Endothelial cell of umbilical vein (primary cell): ENCODE results near the gene CDYL. TPM values are rescaled to one million over a fixed set of nuclear protein-coding genes. Genes with fewer than 3 reads are reported as not detected.
"Not testable (repeated sequence)": the region's sequence is repeated elsewhere in the genome, so short reads cannot be mapped to it uniquely, and the experiment has no call there.

Source experiments
- BruUV-seq: library from RNA; stranded (reverse); fragments of 400-500 nt; replicated peaks from 2 replicates; lab custom pipeline; 2021; lab: Mats Ljungman, UMichigan
- CTCF ChIA-PET: fragments of 300-600, 350-600 bp; sonication (Branson Sonifier 250); formaldehyde crosslinking; loops from one replicate; lab custom pipeline; 2021; ENCODE audit warnings: antibody characterized with exemption, inconsistent platforms; lab: Charles Lee
- POLR2A ChIA-PET: fragments of 300-600, 350-600 bp; sonication (Branson Sonifier 250); formaldehyde crosslinking; loops from one replicate; lab custom pipeline; 2021; ENCODE audit warnings: antibody characterized with exemption, inconsistent platforms; lab: Charles Lee
- DNase-seq: peaks from one replicate; pipeline ENCODE4 v3.0.0-alpha.2; 2011; ENCODE audit warnings: low read depth, low spot score
- FAIRE-seq: peaks from 2 replicates; lab custom pipeline; 2011; peaks lifted over from hg19 to GRCh38; lab: Jason Lieb, UNC
- H2AFZ ChIP-seq: 2 replicates; pipeline ENCODE4 v1.6.0; 2012; ENCODE audit warnings: low read depth, low read length, control low read depth, inconsistent platforms
- H3K27ac ChIP-seq: 2 replicates; pipeline ENCODE4 v1.5.1; 2011; ENCODE audit warnings: low read depth, mild to moderate bottlenecking, control low read depth, low read length, moderate library complexity; ENCODE audit not compliant: insufficient read depth
- H3K27me3 ChIP-seq, 2 experiments: 2 replicates each; pipeline versions ENCODE4 v1.6.0 to v1.6.1; 2011; ENCODE audit warnings: low read length in 2 of 2, mixed read lengths in 1 of 2; ENCODE audit not compliant: control insufficient read depth in 2 of 2, insufficient read depth in 2 of 2
- H3K36me3 ChIP-seq, 2 experiments: 2 replicates in 1 of 2; 3 replicates in 1 of 2; pipeline ENCODE4 v1.5.1; 2011; ENCODE audit warnings: low read length in 2 of 2, mild to moderate bottlenecking in 1 of 2, moderate library complexity in 1 of 2; ENCODE audit not compliant: control insufficient read depth in 2 of 2, insufficient read depth in 2 of 2; ENCODE audit errors: extremely low read depth in 1 of 2
- H3K4me1 ChIP-seq: 3 replicates; pipeline ENCODE4 v1.5.1; 2011; ENCODE audit warnings: mild to moderate bottlenecking, low read length; ENCODE audit not compliant: control insufficient read depth, insufficient read depth; ENCODE audit errors: extremely low read depth
- H3K4me2 ChIP-seq: 2 replicates; pipeline ENCODE4 v1.6.1; 2011; ENCODE audit warnings: low read length, control low read depth, mixed read lengths; ENCODE audit not compliant: insufficient read depth
- H3K4me3 ChIP-seq, 3 experiments: fragments of 200-600 bp in 1 of 3; sonication (generic), shearing (Covaris generic) in 1 of 3; replicated peaks in 1 of 3; 2 replicates each; pipeline ENCODE4 v1.5.1; 2011 to 2016; ENCODE audit warnings: control low read depth in 3 of 3, low read length in 3 of 3, mild to moderate bottlenecking in 2 of 3, inconsistent platforms in 1 of 3, low read depth in 1 of 3, moderate library complexity in 1 of 3; ENCODE audit not compliant: insufficient read depth in 1 of 3
- H3K79me2 ChIP-seq: 2 replicates; pipeline ENCODE4 v1.6.0; 2012; ENCODE audit warnings: low read length, inconsistent platforms; ENCODE audit not compliant: control insufficient read depth, insufficient read depth
- H3K9ac ChIP-seq: replicated peaks from 2 replicates; pipeline ENCODE3; 2011; ENCODE audit warnings: low read length, control low read depth; ENCODE audit not compliant: insufficient read depth; ENCODE audit errors: extremely low read depth
- H3K9me1 ChIP-seq: replicated peaks from 3 replicates; pipeline ENCODE4 v1.6.0; 2011; ENCODE audit warnings: mild to moderate bottlenecking, low read length; ENCODE audit not compliant: control insufficient read depth, insufficient read depth; ENCODE audit errors: extremely low read depth
- H3K9me3 ChIP-seq: replicated peaks from 2 replicates; pipeline ENCODE4 v1.5.1; 2012; ENCODE audit warnings: low read length, inconsistent platforms; ENCODE audit not compliant: control insufficient read depth, insufficient read depth
- H4K20me1 ChIP-seq: replicated peaks from 2 replicates; pipeline ENCODE3; 2011; ENCODE audit warnings: mild to moderate bottlenecking, low read length; ENCODE audit not compliant: control insufficient read depth, insufficient read depth; ENCODE audit errors: extremely low read depth
- EZH2 ChIP-seq: IDR thresholded peaks from 2 replicates; pipeline ENCODE4 v1.6.1; 2012; ENCODE audit warnings: borderline replicate concordance, low read depth, mild to moderate bottlenecking, moderate library complexity, low read length, inconsistent platforms; ENCODE audit not compliant: severe bottlenecking
- FOS ChIP-seq: IDR thresholded peaks from 2 replicates; pipeline ENCODE4 v1.6.1; 2011; ENCODE audit warnings: mild to moderate bottlenecking, low read length, moderate library complexity, borderline replicate concordance; ENCODE audit not compliant: insufficient read depth
- GATA2 ChIP-seq: IDR thresholded peaks from 2 replicates; pipeline ENCODE4 v1.7.0; 2011; ENCODE audit warnings: low read depth, mild to moderate bottlenecking, moderate library complexity, mixed read lengths, low read length; ENCODE audit not compliant: insufficient read length, insufficient read depth
- JUN ChIP-seq: IDR thresholded peaks from 2 replicates; pipeline ENCODE4 v1.6.1; 2011; ENCODE audit warnings: borderline replicate concordance, low read depth; ENCODE audit not compliant: insufficient read length, insufficient read depth
- POLR2A ChIP-seq: IDR thresholded peaks from 2 replicates; pipeline ENCODE4 v1.6.1; 2012; ENCODE audit warnings: low read depth, mild to moderate bottlenecking, control low read depth, low read length
- POLR2AphosphoS5 ChIP-seq: IDR thresholded peaks from 2 replicates; pipeline ENCODE4 v1.6.1; 2012; ENCODE audit warnings: low read depth, mild to moderate bottlenecking, control low read depth, low read length, moderate library complexity; ENCODE audit not compliant: insufficient read depth
- dilution Hi-C: fragments of 300-500 bp; cut with MboI; formaldehyde crosslinking; loops from one replicate; pipeline ENCODE4 v1.15.0; 2019; ENCODE audit warnings: low sequenced_read_pairs; ENCODE audit not compliant: extremely low pct_ligation_motif_present
- intact Hi-C: fragments of 100-400 bp; cut with micrococcal nuclease; formaldehyde crosslinking; loops from one replicate; pipeline ENCODE4 v1.10.0; 2022
- polyA plus RNA-seq, 4 experiments: library from polyadenylated mRNA; depleted of rRNA in 3 of 4; stranded (reverse) in 3 of 4; unstranded in 1 of 4; fragments of >200 nt; gene quantifications; 2 replicates each; pipeline versions ENCODE4 v1.2.1 to v1.2.3, GENCODE V29; 2011 to 2012; ENCODE audit warnings: missing spikeins in 1 of 4
- total RNA-seq: library from RNA; stranded (reverse); gene quantifications from 2 replicates; pipeline ENCODE4 v1.2.3, GENCODE V29; 2021
- TF ChIP-seq, protein P1 (sequence below): IDR thresholded peaks from 2 replicates; pipeline ENCODE4 v1.6.1; 2011; ENCODE audit not compliant: insufficient read depth, insufficient read length

Gene CDYL
- total and polyA plus RNA-seq, 2 donors (not counting 3 experiments of a cell fraction or from before 2014, with no cell fraction given): 10.2 to 35.6 TPM

GRCh38 chr6:4829089-4829488 lies 52.9 kb downstream of the CDYL start:
- DNase-seq: no peak
- intact Hi-C loops (no loop called here), dilution Hi-C loops (no loop called here)
- Histone ChIP-seq H3K4me2 (no peak overlapping the region), H3K79me2 (peaks cover 51% of the 10 kb centered on the region), H3K4me1 (no peaks in the 10 kb centered on the region), H3K27me3 (no peaks in the 10 kb centered on the region), H3K9me3 (peaks cover 2% of the 10 kb centered on the region), H3K27ac (no peak overlapping the region), H4K20me1 (no peaks in the 10 kb centered on the region), H3K36me3 (no peaks in the 10 kb centered on the region), H3K9ac (no peak overlapping the region), H3K9me1 (no peaks in the 10 kb centered on the region), H3K4me3 (no peak overlapping the region), H2AFZ (no peak overlapping the region)
- peak; percentile 15 for FAIRE-seq
- POLR2A ChIA-PET: no interaction called here
- no peak for TF ChIP-seq JUN
- no peak for TF ChIP-seq GATA2
- TF ChIP-seq, protein P1, sequence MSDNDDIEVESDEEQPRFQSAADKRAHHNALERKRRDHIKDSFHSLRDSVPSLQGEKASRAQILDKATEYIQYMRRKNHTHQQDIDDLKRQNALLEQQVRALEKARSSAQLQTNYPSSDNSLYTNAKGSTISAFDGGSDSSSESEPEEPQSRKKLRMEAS: no peak
- no peak for TF ChIP-seq EZH2
- TF ChIP-seq POLR2AphosphoS5: no peak
- TF ChIP-seq FOS: no peak
- no peak for TF ChIP-seq POLR2A
- BruUV-seq: no TSS peak
- CTCF ChIA-PET: interaction anchor here (0.6 kb wide), 2 partner anchors 54 to 510 kb away, joined by 3 read pairs; no protein-coding TSS in a partner anchor

GRCh38 chr6:4835540-4835939 lies 59.3 kb downstream of the CDYL start:
- H2AFZ ChIP-seq, H3K4me2 ChIP-seq, H4K20me1 ChIP-seq, H3K9ac ChIP-seq, H3K36me3 ChIP-seq, H3K27ac ChIP-seq, dilution Hi-C loops, intact Hi-C loops, FAIRE-seq, H3K4me1 ChIP-seq, H3K9me3 ChIP-seq, POLR2A ChIA-PET, BruUV-seq, H3K4me3 ChIP-seq, DNase-seq, H3K9me1 ChIP-seq, CTCF ChIA-PET, H3K27me3 ChIP-seq: not testable (repeated sequence)
- H3K79me2 ChIP-seq: peaks cover 25% of the 10 kb centered on the region
